GM12872 (cell line): ENCODE data around the gene CD14.

Source experiments
- CTCF ChIP-seq: IDR thresholded peaks from 3 replicates; pipeline ENCODE4 v1.5.1; 2011; ENCODE audit warnings: low read depth, mild to moderate bottlenecking, low read length, moderate library complexity; ENCODE audit not compliant: insufficient read depth

Gene CD14

DNA sequence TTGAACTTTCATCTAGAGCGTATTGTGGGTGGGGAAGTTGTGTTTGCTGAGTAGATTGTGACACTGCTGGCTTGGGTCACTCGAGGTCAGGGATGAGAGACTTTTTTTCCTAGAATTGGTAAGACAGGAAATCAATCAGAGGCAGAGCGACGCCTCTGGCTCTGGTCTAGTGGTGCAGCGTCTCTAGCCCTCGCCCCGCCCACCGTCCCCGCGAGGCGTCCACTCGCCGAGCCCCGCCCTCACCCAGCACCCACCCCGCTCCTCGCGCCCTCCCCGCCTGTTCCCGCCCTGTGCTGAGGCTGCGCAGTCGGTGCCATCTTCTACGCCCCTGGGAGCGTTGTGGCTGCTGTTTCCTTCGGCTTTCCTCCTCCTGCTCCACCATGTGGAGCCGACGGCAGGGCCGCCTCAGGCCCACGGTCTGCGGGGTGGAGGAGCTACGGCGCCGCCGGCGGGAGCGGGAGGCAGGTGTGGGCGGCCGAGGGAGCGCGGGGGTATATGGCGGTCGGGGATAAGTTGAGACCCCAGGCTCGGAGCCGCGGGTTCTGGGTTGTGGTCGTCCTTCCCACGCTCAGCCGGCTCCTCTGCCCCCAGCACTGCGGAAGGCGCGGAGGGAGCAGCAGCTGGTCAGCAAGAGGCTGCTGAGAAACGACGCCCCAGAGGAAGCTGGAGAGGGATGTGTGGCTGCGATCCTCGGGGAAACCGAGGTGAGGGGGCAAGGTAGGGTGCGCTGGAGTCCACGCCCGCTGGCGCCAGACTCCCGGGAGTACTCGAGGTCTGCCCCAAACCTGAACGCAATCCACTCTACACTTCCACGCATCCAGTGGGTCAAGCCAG lies 6.4 kb upstream of the CD14 start, which contains the start of gene TMCO6:
TSS of gene TMCO6 (plus strand) at position 304 of the 834 bp plus-strand sequence. CDS start at position 381, 77 bp downstream.
- TF ChIP-seq CTCF = peak; percentile 81

GRCh38 chr5:140637371-140638100 lies 4.6 kb upstream of the CD14 start:
- no peak for TF ChIP-seq CTCF

GRCh38 chr5:140635291-140636257 lies 2.6 kb upstream of the CD14 start:
- TF ChIP-seq CTCF = no peak

DNA sequence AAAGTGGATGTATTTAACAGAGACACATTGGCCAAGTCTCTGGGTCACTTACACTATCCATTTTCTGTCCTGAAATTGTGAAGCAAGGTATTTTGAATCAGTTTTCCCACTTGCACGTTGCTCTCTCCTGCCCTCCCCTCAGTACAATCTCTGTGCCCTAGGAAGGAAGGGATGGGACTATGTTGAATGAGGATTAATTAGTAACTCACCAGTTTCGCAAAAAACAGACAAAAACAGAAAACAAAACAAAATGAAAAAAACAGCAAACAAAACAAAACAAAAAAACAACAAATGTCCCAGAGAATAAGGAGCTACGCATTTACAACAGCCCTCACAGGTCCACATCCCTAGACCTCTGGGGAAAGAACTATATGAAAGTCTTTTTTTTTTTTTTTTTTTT lies 1.1 kb upstream of the CD14 start:
- no peak for TF ChIP-seq CTCF

DNA sequence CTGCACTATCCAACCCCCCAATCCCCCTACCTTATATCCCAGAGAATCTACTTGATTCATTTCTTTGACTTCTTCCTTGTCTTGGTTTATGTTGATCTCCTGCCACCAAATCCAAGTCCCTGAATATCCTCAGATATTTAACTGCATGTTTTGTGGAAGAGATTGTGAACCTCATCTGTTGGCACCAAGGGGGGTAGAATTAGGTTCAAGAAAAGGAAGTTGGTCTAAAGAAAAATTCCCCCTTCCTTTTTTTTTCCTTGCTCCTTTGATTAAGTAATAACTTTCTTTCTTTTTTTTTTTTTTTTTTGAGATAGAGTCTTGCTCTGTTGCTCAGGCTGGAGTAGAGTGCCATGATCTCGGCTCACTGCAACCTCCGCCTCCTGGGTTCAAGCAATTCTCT lies 526 bp upstream of the CD14 start:
- no peak for TF ChIP-seq CTCF

DNA sequence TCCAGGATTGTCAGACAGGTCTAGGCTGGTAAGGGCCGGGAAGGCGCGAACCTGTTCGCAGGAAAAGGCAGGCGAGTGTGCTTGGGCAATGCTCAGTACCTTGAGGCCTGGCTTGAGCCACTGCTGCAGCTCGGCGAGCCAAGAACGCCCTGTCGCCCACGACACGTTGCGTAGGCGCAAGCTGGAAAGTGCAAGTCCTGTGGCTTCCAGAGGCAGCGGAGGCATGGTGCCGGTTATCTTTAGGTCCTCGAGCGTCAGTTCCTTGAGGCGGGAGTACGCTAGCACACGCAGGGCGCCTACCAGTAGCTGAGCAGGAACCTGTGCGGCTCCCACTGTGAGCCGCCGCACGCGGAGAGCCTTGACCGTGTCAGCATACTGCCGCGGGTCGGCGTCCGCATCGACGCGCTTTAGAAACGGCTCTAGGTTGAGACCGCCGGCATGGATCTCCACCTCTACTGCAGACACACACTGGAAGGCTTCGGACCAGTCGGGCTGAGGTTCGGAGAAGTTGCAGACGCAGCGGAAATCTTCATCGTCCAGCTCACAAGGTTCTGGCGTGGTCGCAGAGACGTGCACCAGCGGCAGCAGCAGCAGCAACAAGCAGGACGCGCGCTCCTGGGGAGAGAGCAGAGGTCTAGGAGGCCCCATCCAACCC lies 482 bp downstream of the CD14 start:
- TF ChIP-seq CTCF = no peak
